Retinal pigment epithelial cell (primary cell): ENCODE results near the gene CNTN5.

ENCODE experiments used
- DNase-seq: peaks from one replicate; pipeline ENCODE4 v3.0.0-alpha.2; 2010; ENCODE audit warnings: low read depth
- H3K4me3 ChIP-seq: 2 replicates; pipeline ENCODE4 v1.5.1; 2011; ENCODE audit warnings: mild to moderate bottlenecking, low read length, control low read depth, moderate library complexity
- TF ChIP-seq, protein P1 (sequence below): conservative IDR thresholded peaks from 2 replicates; pipeline ENCODE4 v1.5.1; 2011; ENCODE audit warnings: low read depth, low read length, control low read depth, inconsistent platforms

Gene CNTN5

DNA sequence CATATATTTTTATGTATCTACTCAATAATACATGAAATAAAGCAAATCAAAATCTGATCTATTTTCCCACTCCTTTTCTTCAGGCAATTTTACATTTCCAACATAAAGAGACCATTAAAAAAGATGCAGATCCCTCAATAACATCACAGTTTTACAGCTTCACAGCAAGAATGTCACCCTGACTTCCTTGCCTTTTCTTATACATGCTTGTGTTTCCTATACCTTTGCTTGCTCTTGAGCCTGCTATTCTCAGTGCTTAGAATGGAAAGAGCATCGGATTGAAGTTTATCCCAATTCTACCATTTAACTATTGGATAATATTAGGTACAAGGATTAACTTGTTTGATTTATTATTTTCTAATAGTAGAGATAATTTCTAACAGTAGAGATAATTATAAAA is 176.7 kb downstream of the CNTN5 start:
- no peak for DNase-seq
- TF ChIP-seq, protein P1, sequence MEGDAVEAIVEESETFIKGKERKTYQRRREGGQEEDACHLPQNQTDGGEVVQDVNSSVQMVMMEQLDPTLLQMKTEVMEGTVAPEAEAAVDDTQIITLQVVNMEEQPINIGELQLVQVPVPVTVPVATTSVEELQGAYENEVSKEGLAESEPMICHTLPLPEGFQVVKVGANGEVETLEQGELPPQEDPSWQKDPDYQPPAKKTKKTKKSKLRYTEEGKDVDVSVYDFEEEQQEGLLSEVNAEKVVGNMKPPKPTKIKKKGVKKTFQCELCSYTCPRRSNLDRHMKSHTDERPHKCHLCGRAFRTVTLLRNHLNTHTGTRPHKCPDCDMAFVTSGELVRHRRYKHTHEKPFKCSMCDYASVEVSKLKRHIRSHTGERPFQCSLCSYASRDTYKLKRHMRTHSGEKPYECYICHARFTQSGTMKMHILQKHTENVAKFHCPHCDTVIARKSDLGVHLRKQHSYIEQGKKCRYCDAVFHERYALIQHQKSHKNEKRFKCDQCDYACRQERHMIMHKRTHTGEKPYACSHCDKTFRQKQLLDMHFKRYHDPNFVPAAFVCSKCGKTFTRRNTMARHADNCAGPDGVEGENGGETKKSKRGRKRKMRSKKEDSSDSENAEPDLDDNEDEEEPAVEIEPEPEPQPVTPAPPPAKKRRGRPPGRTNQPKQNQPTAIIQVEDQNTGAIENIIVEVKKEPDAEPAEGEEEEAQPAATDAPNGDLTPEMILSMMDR: no peak
- H3K4me3 ChIP-seq: no peak overlapping the region

- TF ChIP-seq, protein P1: no peak
- no peak overlapping the region for H3K4me3 ChIP-seq
- no peak for DNase-seq
Observed at GRCh38 chr11:99198215-99198614, 177.5 kb downstream of the CNTN5 start.

DNA sequence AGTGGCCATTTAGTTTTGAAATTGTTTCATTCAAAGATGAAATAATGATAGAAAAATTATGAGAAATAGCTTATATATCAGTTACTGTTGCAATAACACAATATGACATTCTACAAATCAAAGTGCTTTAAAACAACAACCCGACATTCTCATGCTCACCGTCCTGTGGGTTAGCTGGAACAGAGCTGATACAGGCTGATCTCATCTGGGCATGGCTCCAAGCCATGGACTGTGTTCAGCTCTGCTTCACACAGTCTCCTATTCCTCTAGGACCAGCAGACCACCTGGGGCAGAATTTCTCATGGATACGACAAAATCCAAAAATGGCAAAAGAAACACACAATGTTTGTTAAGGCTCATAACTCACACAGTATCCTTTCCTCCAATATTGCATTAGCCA is 178.6 kb downstream of the CNTN5 start:
- DNase-seq: no peak
- TF ChIP-seq, protein P1: no peak
- H3K4me3 ChIP-seq: no peak overlapping the region

DNA sequence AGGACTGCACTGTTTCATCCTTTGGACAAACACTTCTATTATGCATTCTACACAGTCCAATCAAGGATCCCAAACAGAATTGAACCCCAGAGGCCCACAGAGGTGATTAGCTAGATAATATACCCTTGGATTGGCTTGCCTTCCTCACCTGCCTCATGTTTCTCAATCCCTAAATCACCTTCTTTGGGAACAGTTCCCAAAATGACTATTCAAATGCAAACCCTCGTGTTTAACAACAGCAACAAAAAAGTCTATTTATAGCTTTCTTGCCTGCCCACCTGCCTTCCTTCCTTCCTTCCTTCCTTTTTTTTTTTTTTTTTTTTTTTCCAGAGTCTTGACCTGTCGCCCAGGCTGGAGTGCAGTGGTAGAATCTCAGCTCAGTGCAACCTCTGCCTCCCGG is 180.0 kb downstream of the CNTN5 start:
- DNase-seq: no peak
- H3K4me3 ChIP-seq: no peak overlapping the region
- TF ChIP-seq, protein P1: no peak

DNA sequence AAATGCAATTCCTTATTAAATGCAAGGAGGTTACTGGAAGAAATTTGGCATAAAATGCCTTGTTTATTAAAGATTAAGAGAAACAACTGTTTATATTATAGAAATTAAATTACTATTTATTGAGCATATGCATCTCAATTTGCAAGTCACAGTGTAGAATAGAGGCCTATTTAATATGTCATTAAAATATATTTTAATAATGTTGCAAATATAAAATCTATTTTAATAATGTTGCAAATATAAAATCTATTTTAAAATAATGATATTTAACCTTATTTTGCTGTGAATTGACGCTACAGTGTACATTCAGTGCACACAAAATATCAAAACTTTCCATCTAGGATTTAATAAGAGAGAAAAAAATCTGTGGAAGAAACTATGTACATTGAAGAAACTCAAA is 188.1 kb downstream of the CNTN5 start:
- no peak for DNase-seq
- TF ChIP-seq, protein P1: no peak
- H3K4me3 ChIP-seq: no peak overlapping the region

DNA sequence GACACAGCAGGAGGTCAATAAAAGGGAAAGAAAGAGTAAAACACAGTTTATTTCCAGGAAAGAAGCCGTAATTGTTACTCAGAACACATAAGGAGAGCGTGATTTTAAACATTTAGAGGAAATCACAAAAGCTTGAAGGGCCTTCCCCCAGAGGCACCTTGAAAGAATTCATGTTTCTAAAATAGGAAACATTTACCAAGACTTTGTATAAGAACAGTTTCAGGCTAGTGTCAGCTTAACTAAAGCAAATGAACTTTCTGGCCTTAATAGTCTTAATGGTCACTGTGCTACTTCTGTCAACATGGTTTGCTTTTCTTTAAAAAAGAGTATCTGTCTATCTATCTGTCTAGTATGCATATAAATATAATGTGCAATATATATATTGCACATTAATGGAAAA is 208.8 kb downstream of the CNTN5 start:
- DNase-seq: no peak
- TF ChIP-seq, protein P1: no peak
- H3K4me3 ChIP-seq: no peak overlapping the region

DNA sequence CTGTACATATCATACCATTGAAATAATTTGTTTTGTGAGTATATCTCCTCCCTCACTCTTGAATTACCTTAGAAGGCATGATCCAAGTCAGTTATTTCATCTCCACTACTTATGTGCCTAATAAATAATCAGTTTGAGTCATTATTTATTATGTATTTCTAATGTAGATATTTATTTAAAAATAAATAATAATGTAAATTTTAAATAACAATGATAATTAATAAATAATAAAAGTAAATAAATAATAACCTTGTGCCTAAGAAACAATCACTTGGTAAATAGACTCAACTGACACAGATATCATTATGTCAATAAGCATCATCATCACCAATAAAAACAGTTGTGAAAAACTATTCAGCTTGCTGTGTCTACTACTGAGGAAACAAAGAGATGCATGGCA is 213.8 kb downstream of the CNTN5 start:
- no peak overlapping the region for H3K4me3 ChIP-seq
- no peak for DNase-seq
- TF ChIP-seq, protein P1: no peak
